COR-L47 (cell line): Measurements from ENCODE around the gene FFAR4.

Experiments used
- DNase-seq: peaks from one replicate; lab custom pipeline; 2025; lab: John Stamatoyannopoulos, UW

FFAR4 gene

DNA sequence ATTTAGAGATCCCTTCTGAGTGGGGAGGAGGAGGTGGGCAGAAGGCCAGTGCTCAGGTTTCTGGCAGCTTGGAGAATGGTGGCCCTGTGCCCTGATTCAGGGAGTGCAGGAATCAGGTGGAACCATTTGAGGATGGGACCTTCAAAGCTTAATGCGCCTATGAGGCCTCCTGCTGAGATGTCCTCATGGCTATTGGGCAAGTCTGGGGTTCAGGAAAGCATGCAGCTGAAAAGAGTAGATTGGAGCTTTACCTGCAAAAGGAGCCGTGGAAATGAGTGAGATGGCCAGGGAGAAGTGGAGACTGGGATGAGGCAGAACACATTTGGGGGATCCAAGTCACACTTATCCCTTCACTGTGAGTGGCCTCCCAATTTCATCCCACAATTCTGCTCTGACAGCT lies 6.1 kb downstream of the FFAR4 start:
- no peak for DNase-seq

DNA sequence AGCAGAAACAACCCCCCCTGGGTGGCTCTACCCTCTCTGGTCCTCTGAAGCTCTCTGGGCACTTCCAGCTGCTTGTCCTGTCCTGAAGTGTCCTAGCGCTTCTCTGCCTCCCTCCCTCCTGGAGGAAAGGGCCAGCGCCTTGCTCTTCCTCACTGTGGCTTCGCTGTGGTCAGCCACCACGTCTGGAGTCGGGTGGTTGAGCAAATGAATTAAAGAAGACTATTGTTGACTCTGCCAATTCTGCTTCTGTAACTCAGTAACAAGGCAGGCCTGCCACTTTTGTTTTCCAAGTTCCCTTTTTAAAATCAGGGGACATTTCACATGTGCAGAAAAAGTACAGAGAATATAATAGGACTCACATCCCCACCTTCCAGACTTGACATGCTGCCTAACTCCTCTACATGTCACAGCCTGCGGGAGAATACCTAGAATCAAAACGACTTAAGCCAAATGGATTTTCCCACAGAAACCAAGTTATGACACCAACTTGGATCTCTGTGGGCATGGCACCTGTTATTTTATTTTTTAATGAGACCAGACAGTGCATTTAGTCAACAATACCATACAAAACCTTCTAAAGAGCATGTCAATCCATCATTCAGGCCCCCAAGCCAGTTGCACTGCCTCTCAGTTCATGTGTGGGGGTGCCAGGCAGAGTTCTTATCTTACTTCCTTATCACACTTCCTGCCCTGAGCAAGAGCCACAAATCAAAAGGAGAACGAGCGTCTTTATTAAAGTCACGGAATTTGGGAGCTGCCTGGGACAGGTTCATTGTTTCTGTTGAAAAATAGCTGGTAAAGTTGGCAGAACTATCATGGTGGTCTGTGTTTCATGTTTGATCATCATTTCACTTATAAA lies 6.8 kb downstream of the FFAR4 start:
- no peak for DNase-seq

DNA sequence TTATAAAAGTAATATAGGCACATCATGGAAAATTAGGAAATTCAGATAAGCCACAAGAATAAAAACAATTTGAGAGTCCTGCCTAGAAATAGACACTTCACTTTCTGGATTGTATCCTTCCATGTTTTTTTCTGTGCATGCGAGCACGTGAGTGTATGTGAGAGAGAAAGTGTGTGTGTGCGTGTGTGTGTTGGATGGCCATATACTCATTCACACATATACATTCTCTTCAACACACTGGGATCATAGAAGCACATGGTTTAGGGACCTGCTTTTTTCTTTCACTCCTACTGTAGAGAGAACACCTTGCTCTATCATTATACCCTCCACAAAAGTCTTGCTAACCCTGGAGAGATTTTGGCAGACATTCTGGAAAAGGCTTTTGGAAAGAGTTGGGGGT lies 7.5 kb downstream of the FFAR4 start:
- no peak for DNase-seq

DNA sequence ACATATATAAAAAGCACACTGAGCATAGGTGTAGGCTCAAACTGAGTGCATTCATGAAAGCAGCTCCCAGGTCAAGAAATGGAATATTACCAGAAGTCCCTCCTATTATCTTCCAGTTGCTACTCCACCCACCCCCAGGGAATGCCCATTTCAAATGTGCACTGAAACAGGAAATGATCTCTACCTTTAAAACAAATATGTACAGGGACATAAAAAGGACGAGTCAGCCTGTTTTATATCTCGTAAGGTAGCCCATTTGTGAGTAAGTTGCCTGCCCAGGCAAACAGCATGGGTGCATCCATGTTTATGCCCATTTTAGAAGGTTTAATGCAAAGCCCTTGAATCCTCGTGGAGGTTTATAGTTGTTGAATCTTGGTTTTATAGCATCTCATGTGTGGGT lies 10.4 kb downstream of the FFAR4 start:
- no peak for DNase-seq

GRCh38 chr10:93577565-93577964 lies 11.1 kb downstream of the FFAR4 start:
- DNase-seq: no peak

DNA sequence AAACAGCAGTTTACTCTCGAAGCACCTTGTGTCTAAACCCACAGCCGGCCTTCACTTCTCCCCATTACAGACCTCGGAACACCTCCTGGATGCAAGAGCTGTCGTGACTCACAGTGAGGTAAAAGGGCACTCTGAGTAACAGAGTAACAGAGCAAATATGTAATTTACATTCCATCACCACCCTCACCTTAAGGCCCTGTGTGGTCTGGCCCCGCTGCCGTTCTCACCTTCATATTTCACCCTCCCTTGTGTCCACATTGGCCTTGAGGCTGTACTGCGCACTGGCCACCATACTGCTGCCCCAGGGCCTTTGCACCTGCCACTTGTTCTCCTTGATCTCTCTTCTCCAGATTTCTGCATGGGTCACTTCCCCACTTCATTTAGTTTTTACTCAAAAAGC lies 12.6 kb downstream of the FFAR4 start:
- DNase-seq: no peak

DNA sequence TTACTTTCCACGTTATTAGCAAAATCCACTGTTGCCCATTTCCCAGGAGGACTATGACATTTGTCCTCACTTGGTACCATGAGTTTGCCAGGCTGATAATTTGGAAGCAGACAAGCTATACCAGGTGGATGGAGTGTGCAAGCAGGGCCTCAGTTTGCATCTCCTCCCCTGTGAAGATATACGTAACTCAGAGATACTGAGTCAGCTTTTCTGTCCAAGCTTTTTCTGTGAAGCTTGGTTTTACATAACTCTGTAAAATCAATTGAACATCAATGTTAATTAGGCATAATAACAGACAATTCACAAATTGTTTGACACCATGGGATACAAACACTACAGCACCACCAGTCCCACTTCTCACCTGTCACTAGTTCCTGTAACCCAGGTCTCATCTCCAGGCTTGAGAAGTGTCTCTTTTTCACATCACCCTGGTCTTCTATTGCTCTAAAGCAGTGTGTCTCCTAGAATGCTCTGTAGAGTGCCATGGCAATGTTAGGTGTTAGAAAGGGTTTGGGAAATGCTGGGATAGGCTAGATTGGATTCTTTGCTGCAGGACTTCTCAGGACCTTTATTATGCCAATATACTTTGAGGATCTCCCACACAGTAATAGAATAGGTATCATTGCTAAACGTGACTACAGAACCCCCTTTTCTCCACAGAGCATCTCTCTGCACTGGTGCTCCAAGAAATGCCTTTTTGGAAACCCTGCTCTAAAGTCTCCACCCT lies 13.7 kb downstream of the FFAR4 start:
- DNase-seq: no peak

DNA sequence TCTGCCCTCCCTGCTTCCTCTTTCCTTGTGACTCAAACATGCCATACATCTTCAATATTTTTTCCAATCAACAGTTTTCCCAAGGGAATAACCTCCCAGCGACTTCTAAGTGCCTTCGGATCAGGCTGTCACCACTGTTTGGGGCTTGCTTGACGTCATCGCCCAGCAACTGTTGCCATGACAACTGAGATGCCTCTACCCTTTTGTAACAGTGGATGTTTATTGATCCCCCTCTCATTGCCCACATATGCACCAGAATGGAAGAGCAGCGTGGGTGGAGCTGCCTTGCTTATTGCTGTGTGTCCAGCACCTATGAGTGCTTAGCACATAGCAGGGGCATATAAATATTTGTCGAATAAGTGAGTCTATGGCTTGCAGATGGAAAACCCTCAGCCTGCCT lies 14.4 kb downstream of the FFAR4 start:
- no peak for DNase-seq

DNA sequence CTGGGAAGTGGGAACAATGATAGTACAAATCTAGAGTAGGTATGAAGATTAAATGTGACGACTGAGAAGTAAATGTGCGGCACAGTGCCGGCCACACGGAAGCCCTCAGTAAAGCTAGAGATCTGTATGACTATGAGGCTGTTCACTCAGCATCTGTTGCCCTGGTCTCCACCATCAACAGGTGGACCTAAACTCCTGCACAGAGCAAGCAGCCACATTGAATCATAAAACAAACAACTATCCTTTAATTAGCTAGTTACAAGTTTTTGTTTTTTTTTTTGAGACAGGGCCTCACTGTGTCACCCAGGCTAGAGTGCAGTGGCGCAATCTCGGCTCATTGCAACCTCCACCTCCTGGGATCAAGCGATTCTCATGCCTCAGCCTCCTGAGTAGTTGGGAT lies 18.0 kb downstream of the FFAR4 start:
- DNase-seq: no peak

DNA sequence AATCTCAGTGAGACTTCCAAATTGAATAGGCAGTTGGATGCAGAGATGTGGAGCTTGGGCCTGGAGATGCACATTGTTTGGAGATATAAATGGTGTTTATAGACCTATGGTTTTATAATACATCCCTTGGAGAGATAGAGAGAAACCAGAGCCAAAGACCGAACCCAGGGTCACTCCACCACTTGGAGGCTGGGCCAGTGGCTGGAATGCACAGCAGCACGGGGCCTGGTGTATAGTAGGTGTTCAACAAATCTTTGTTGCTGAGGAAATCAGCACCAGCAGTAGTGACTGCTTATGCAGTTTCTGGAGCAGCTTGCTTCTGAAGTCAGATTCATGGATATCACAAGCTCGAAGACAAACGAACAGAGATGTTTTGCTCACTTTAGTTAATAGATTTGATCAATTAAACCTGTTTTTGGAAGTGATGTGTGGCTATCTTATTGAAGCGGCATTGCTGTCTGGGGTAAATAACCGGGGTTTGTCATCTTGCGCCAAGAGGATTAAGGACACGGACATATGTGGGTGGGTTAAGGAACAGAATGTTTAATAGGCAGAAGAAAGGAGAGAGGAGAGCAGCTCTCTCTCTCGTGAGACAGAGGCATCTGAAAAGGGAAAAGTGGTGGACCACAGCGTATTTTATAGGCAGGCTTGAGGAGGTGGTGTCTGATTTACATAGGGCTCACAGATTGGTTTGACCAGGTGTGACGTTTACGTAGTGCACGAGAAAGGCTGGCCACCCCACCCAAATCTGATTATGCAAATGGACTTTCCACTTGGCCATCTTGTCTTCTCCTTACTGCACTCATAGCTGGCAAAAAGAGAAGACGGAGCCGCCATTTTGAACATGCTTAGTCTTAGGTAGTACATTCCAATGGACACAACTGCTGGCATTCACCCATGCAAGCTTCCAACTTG lies 23.4 kb downstream of the FFAR4 start:
- DNase-seq: no peak

- no peak for DNase-seq
Measured at GRCh38 chr10:93590638-93591037, 24.2 kb downstream of the FFAR4 start.

GRCh38 chr10:93591065-93591808 lies 24.8 kb downstream of the FFAR4 start:
- no peak for DNase-seq

DNA sequence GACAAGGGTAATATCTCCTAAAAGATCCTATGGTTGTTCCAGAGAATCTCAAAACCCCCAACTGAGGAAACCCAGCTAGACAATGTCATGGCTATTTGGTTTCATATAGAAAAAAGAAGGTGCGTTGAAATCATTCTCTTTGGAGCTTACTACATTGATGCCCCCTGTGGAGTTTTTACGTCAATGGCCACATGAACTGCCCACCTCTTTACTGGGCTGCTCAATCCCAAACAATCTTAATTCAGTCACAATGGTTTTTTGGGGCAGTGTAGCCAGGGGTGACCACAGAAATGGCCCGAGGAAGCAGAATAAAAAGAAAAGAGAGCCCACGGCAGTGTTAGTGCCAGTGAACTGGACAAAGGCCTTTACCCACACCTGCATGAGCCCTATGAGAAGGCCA lies 26.8 kb downstream of the FFAR4 start:
- DNase-seq: no peak

- DNase-seq: no peak
Measured at GRCh38 chr10:93593749-93594148, 27.3 kb downstream of the FFAR4 start.

GRCh38 chr10:93594518-93594917 lies 28.1 kb downstream of the FFAR4 start:
- DNase-seq: no peak

- no peak for DNase-seq
Measured at GRCh38 chr10:93595378-93596161, 29.1 kb downstream of the FFAR4 start.

- DNase-seq: no peak
Measured at GRCh38 chr10:93596539-93596938, 30.1 kb downstream of the FFAR4 start.

GRCh38 chr10:93597075-93597599 lies 30.7 kb downstream of the FFAR4 start:
- no peak for DNase-seq

- no peak for DNase-seq
Measured at GRCh38 chr10:93598157-93598556, 31.7 kb downstream of the FFAR4 start.

DNA sequence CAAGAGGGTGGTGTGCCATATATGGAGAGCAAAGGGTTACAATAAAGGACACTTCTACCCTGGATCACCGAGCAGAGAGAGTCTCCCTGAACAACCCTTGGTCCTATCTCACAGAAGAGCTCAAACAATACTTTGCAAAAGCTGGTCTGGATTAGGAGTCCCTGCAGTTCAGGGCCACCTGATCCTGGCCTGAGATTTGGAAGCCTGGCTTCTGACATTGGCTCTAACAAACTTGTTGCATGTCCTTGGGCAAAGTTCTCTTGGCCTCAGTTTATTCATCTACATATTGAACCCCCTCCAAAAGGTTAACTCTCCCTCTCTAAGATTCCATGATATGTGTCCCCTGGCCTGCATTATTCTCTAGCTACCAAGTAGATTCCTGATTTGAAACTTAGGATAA lies 32.9 kb downstream of the FFAR4 start:
- DNase-seq: no peak

DNA sequence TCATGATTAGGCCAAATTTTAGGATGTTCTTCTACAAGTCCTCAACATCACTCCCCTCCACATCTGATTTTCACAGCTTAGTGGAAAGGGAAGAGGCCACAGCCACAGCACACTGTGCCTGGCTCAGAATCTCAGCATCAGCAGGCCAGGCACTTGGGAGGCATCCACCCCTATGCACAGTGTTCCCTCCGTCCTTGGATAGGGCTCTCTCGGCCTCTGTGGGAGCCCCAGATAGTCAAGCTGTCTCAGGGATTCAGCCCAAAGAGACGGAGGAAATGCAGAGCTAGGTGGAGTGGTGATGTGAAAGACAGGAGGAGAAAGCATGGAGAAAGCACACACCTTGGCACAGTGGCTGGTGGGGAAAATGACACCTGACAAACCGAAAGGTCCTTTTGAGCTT lies 33.3 kb downstream of the FFAR4 start:
- DNase-seq: no peak
